Left ventricle myocardium inferior (tissue), 1 donor: Measurements from ENCODE around the gene ASB1. TPM values are rescaled to one million over a fixed set of nuclear protein-coding genes. Genes with fewer than 3 reads are reported as not detected.

ENCODE experiments used
- DNase-seq: peaks from one replicate; pipeline ENCODE4 v3.0.0-alpha.2; 2020
- H3K27ac ChIP-seq: fragments of 200-600 bp; replicated peaks from 2 replicates; pipeline ENCODE4 v1.8.0; 2021
- H3K27me3 ChIP-seq: fragments of 200-600 bp; 2 replicates; pipeline ENCODE4 v1.8.0; 2021; ENCODE audit warnings: low read depth
- H3K36me3 ChIP-seq: fragments of 200-600 bp; 2 replicates; pipeline ENCODE4 v1.8.0; 2021
- H3K4me1 ChIP-seq: fragments of 200-600 bp; 2 replicates; pipeline ENCODE4 v1.8.0; 2021
- H3K4me3 ChIP-seq: fragments of 200-600 bp; 2 replicates; pipeline ENCODE4 v1.8.0; 2021; ENCODE audit warnings: mild to moderate bottlenecking, moderate library complexity
- H3K9me3 ChIP-seq: fragments of 200-600 bp; replicated peaks from 2 replicates; pipeline ENCODE4 v1.8.0; 2021
- CTCF ChIP-seq: fragments of 200-600 bp; IDR thresholded peaks from 2 replicates; pipeline ENCODE4 v1.8.0; 2021; ENCODE audit warnings: antibody characterized with exemption, mild to moderate bottlenecking, borderline replicate concordance
- intact Hi-C: fragments of 100-400 bp; cut with micrococcal nuclease; formaldehyde crosslinking; loops from one replicate; pipeline ENCODE4 v1.11.0; 2022
- total RNA-seq: library from RNA; stranded (reverse); fragmentation: NEBNext Ultra II Directional; extraction: Animal tissue kit (Norgen Biotek cat#: 25700); gene quantifications from one replicate; pipeline ENCODE4 v1.2.1, GENCODE V29; 2021
- donor health status: DM: no; HTN: yes; CAD: no; lungs with severe emphysema.

Gene ASB1
- total RNA-seq, 1 donor from 2014 or later = 52.6 TPM

GRCh38 chr2:238498691-238499295, 72.1 kb downstream of the ASB1 start:
- Histone ChIP-seq H3K27me3 (peaks cover 44% of the 10 kb centered on the region), H3K27ac (no peak overlapping the region), H3K36me3 (no peaks in the 10 kb centered on the region), H3K4me1 (no peaks in the 10 kb centered on the region), H3K4me3 (no peak overlapping the region), H3K9me3 (no peaks in the 10 kb centered on the region)
- no peak for TF ChIP-seq CTCF
- intact Hi-C loops = no loop called here
- no peak for DNase-seq

GRCh38 chr2:238499731-238500580, 73.2 kb downstream of the ASB1 start:
- intact Hi-C loops = no loop called here
- H3K4me1 ChIP-seq = no peaks in the 10 kb centered on the region
- DNase-seq = no peak
- no peak for TF ChIP-seq CTCF
- H3K4me3 ChIP-seq = no peak overlapping the region
- H3K9me3 ChIP-seq = no peaks in the 10 kb centered on the region
- no peak overlapping the region for H3K27ac ChIP-seq
- H3K36me3 ChIP-seq = no peaks in the 10 kb centered on the region
- H3K27me3 ChIP-seq = peaks cover 36% of the 10 kb centered on the region

GRCh38 chr2:238501311-238501710, 74.6 kb downstream of the ASB1 start:
- Histone ChIP-seq H3K9me3 (no peaks in the 10 kb centered on the region), H3K4me3 (no peak overlapping the region), H3K27ac (no peak overlapping the region), H3K36me3 (no peaks in the 10 kb centered on the region), H3K4me1 (no peaks in the 10 kb centered on the region), H3K27me3 (peaks cover 22% of the 10 kb centered on the region)
- no peak for DNase-seq
- intact Hi-C loops = no loop called here
- no peak for TF ChIP-seq CTCF

Other genes starting within 250 kb of the ASB1 start
- 26.5 TPM for gene ILKAP, start 223.2 kb upstream of the ASB1 start, total RNA-seq
- 2.7 TPM for gene HES6, start 186.9 kb upstream of the ASB1 start, total RNA-seq
- 3.4 TPM for gene PER2, start 138.3 kb upstream of the ASB1 start, total RNA-seq
- 14.6 TPM for gene TRAF3IP1, start 106.4 kb upstream of the ASB1 start, total RNA-seq